ENCODE results near the gene CYP20A1.
"Not testable (repeated sequence)": the region's sequence is repeated elsewhere in the genome, so short reads cannot be mapped to it uniquely, and the experiment has no call there.

Gene CYP20A1

DNA sequence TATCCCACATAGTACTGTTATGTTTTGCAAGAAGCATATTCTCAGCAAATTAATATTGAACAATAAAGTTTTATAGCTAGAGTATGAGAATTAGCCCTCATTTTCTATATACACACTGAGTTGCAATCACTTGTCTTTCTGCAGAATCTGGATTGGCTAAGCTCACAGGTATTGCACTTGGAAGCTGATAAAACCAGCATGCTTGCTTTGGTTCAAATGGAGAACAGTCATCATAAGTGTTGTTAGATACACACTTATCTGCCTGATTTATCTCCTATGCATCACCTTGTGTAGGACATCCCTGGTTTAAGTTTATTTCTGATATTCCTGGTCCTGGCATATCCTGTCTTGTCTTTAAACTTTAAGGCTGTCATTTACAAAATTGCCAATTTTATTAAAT, 38.0 kb upstream of the CYP20A1 start:
- no peak overlapping the region for H3K4me3 ChIP-seq (IDR thresholded peaks at IDR 0.05; ENCODE audit: insufficient read depth, low read depth, low read length)
- H3K4me2 ChIP-seq = no peak overlapping the region
- peaks cover 13% of the 10 kb centered on the region for H3K4me1 ChIP-seq (ENCODE audit: low read depth, poor library complexity, severe bottlenecking)
- H3K36me3 ChIP-seq (ENCODE audit: insufficient read depth) = no peaks in the 10 kb centered on the region
- H3K27ac ChIP-seq = no peak overlapping the region
- no peaks in the 10 kb centered on the region for H3K79me2 ChIP-seq (ENCODE audit: insufficient read depth, low read depth)
- H2AFZ ChIP-seq (ENCODE audit: low read depth) = no peak overlapping the region
- H3K9ac ChIP-seq = no peak overlapping the region
- H3K27me3 ChIP-seq (ENCODE audit: insufficient read depth, low read depth) = no peaks in the 10 kb centered on the region
- TF ChIP-seq, protein P1, sequence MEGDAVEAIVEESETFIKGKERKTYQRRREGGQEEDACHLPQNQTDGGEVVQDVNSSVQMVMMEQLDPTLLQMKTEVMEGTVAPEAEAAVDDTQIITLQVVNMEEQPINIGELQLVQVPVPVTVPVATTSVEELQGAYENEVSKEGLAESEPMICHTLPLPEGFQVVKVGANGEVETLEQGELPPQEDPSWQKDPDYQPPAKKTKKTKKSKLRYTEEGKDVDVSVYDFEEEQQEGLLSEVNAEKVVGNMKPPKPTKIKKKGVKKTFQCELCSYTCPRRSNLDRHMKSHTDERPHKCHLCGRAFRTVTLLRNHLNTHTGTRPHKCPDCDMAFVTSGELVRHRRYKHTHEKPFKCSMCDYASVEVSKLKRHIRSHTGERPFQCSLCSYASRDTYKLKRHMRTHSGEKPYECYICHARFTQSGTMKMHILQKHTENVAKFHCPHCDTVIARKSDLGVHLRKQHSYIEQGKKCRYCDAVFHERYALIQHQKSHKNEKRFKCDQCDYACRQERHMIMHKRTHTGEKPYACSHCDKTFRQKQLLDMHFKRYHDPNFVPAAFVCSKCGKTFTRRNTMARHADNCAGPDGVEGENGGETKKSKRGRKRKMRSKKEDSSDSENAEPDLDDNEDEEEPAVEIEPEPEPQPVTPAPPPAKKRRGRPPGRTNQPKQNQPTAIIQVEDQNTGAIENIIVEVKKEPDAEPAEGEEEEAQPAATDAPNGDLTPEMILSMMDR (conservative IDR thresholded peaks at IDR 0.05; ENCODE audit: low read depth, low read length) = no peak
- no peaks in the 10 kb centered on the region for H4K20me1 ChIP-seq (ENCODE audit: insufficient read depth)

DNA sequence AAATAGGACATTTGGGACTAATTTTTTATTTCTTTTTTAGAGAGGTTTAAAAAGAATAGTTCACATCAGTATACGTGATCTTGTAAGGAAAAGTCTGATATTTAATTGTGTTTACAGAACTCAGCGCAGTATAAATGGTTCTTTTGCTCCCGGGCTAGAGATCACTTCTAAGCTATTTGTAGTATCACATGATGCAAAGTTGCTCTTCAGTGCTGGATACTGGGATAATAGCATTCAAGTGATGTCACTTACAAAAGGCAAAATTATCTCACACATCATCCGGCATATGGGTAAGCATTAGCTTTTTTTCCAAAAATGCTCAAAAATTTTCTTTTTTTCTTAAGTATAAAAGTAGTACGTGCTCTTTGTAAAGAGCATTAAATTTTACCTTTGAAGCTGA, 37.4 kb upstream of the CYP20A1 start:
- no peaks in the 10 kb centered on the region for H3K79me2 ChIP-seq (ENCODE audit: insufficient read depth, low read depth)
- H2AFZ ChIP-seq (ENCODE audit: low read depth) = no peak overlapping the region
- H3K27me3 ChIP-seq (ENCODE audit: insufficient read depth, low read depth) = no peaks in the 10 kb centered on the region
- peaks cover 13% of the 10 kb centered on the region for H3K4me1 ChIP-seq (ENCODE audit: low read depth, poor library complexity, severe bottlenecking)
- TF ChIP-seq, protein P1 (conservative IDR thresholded peaks at IDR 0.05; ENCODE audit: low read depth, low read length) = no peak
- H3K9ac ChIP-seq = no peak overlapping the region
- H3K4me3 ChIP-seq (IDR thresholded peaks at IDR 0.05; ENCODE audit: insufficient read depth, low read depth, low read length) = no peak overlapping the region
- H3K27ac ChIP-seq = no peak overlapping the region
- no peak overlapping the region for H3K4me2 ChIP-seq
- no peaks in the 10 kb centered on the region for H4K20me1 ChIP-seq (ENCODE audit: insufficient read depth)
- no peaks in the 10 kb centered on the region for H3K36me3 ChIP-seq (ENCODE audit: insufficient read depth)

DNA sequence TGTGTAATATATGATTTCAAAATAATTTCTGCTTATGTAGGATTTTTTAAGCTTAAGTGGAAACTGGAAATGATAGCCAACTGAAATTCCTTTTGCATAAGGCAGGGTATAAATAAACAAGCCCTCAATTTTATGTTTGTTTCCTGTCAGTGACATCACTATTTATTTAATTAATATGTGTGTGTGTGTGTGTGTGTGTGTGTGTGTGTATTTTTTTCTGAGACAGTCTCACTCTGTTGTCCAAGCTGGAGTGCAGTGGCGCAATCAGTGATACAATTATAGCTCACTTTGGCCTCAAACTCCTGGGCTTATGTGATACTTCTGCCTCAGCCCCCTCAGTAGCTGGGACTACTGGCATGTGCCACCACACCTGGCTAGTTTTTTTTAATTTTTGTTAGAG, 29.3 kb upstream of the CYP20A1 start:
- Histone ChIP-seq H3K27me3 (ENCODE audit: insufficient read depth, low read depth) (no peaks in the 10 kb centered on the region), H3K27ac (no peak overlapping the region), H2AFZ (ENCODE audit: low read depth) (no peak overlapping the region), H3K4me2 (no peak overlapping the region), H3K79me2 (ENCODE audit: insufficient read depth, low read depth) (no peaks in the 10 kb centered on the region), H3K36me3 (ENCODE audit: insufficient read depth) (no peaks in the 10 kb centered on the region), H3K9ac (no peak overlapping the region), H4K20me1 (ENCODE audit: insufficient read depth) (no peaks in the 10 kb centered on the region), H3K4me3 (IDR thresholded peaks at IDR 0.05; ENCODE audit: insufficient read depth, low read depth, low read length) (no peak overlapping the region), H3K4me1 (ENCODE audit: low read depth, poor library complexity, severe bottlenecking) (no peaks in the 10 kb centered on the region)
- TF ChIP-seq, protein P1 (conservative IDR thresholded peaks at IDR 0.05; ENCODE audit: low read depth, low read length) = no peak

DNA sequence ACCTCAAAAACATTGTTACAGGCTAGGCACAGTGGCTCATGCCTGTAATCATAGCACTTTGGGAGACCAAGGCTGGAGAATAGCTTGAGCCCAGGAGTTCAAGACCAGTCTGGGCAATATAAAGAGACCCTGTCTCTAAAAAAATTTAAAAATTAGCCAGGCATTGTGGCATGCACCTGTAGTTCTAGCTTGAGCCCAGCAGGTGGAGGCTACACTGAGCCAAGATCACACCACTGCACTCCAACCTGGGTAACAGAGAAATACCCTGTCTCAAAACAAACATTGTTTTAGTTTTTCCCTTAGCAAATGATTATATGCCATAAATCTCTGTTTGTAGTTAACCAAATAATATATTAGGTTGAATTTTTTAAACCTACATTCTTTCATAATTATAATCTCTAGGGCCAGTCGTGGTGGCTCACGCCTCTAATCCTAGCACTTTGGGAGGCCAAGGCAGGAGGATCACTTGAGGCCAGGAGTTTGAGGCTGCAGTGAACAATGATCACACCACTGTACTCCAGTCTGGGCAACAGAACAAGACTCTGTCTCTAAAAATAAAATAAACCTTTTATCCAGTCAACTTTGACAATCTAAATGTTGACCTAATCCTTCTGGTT, 13.3 kb upstream of the CYP20A1 start:
- TF ChIP-seq, protein P1 (conservative IDR thresholded peaks at IDR 0.05; ENCODE audit: low read depth, low read length) = peak; percentile 80
- Histone ChIP-seq H3K4me1 (ENCODE audit: low read depth, poor library complexity, severe bottlenecking) (no peaks in the 10 kb centered on the region), H3K79me2 (ENCODE audit: insufficient read depth, low read depth) (no peaks in the 10 kb centered on the region), H3K27ac (no peak overlapping the region), H3K4me2 (no peak overlapping the region), H3K36me3 (ENCODE audit: insufficient read depth) (no peaks in the 10 kb centered on the region), H3K9ac (no peak overlapping the region), H3K4me3 (IDR thresholded peaks at IDR 0.05; ENCODE audit: insufficient read depth, low read depth, low read length) (no peak overlapping the region), H4K20me1 (ENCODE audit: insufficient read depth) (no peaks in the 10 kb centered on the region), H3K27me3 (ENCODE audit: insufficient read depth, low read depth) (no peaks in the 10 kb centered on the region), H2AFZ (ENCODE audit: low read depth) (no peak overlapping the region)

DNA sequence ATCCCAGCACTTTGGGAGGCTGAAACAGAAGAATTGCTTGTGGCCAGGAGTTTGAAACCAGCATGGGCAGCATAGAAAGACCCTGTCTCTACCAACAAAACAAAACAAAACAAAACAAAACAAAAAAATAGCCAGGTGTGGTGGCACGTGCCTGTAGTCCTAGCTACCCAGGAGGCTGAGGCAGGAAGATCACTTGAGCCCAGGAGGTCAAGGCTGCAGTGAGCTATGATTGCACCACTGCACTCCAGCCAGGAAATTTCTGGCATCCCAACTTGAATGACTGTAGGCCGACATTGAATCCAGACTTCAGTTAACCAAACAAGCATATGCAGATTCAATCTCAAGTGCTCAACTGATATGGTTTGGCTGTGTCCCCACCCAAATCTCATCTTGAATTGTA, 9.1 kb upstream of the CYP20A1 start:
- H3K27me3 ChIP-seq (ENCODE audit: insufficient read depth, low read depth); H3K4me1 ChIP-seq (ENCODE audit: low read depth, poor library complexity, severe bottlenecking); H3K79me2 ChIP-seq (ENCODE audit: insufficient read depth, low read depth); H3K4me3 ChIP-seq (IDR thresholded peaks at IDR 0.05; ENCODE audit: insufficient read depth, low read depth, low read length); H2AFZ ChIP-seq (ENCODE audit: low read depth); H3K36me3 ChIP-seq (ENCODE audit: insufficient read depth); H3K27ac ChIP-seq; H4K20me1 ChIP-seq (ENCODE audit: insufficient read depth); H3K9ac ChIP-seq: not testable (repeated sequence)
- 0 out of 2 replicates have a peak overlapping the region, but pooled peaks have one; percentile 14 for H3K4me2 ChIP-seq

Measured in KMS-11 (cell line).